ENCODE data around the gene KIF2A. TPM values are rescaled to one million over a fixed set of nuclear protein-coding genes. Genes with fewer than 3 reads are reported as not detected.

KIF2A gene
- polyA plus RNA-seq, 1 donor (not counting 4 experiments of a cell fraction or from before 2014, with no cell fraction given): 34.8 TPM

- H3K4me1 ChIP-seq (ENCODE audit: control insufficient read depth, extremely low read depth, insufficient read depth, low read length): no peaks in the 10 kb centered on the region
- H3K36me3 ChIP-seq (ENCODE audit: control insufficient read depth in 2 of 2, extremely low read depth in 1 of 2, insufficient read depth in 2 of 2, low read length in 2 of 2): peaks cover 0 to 2% of the 10 kb centered on the region in 2 experiments
- H3K9ac ChIP-seq (ENCODE audit: control insufficient read depth, extremely low read depth, insufficient read depth, low read length): no peak overlapping the region
- no peaks in the 10 kb centered on the region for H3K9me3 ChIP-seq (ENCODE audit: control insufficient read depth, low read depth, low read length)
- no peaks in the 10 kb centered on the region for H3K27me3 ChIP-seq (ENCODE audit: control insufficient read depth, extremely low read depth, insufficient read depth, low read length)
- FAIRE-seq (no peak), DNase-seq (ENCODE audit: low read depth, low spot score) (no peak)
- no peak for TF ChIP-seq EZH2 (IDR thresholded peaks at IDR 0.05; ENCODE audit: low read length)
- TF ChIP-seq, protein P1, sequence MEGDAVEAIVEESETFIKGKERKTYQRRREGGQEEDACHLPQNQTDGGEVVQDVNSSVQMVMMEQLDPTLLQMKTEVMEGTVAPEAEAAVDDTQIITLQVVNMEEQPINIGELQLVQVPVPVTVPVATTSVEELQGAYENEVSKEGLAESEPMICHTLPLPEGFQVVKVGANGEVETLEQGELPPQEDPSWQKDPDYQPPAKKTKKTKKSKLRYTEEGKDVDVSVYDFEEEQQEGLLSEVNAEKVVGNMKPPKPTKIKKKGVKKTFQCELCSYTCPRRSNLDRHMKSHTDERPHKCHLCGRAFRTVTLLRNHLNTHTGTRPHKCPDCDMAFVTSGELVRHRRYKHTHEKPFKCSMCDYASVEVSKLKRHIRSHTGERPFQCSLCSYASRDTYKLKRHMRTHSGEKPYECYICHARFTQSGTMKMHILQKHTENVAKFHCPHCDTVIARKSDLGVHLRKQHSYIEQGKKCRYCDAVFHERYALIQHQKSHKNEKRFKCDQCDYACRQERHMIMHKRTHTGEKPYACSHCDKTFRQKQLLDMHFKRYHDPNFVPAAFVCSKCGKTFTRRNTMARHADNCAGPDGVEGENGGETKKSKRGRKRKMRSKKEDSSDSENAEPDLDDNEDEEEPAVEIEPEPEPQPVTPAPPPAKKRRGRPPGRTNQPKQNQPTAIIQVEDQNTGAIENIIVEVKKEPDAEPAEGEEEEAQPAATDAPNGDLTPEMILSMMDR (optimal IDR thresholded peaks at IDR 0.05 in 1 of 3, IDR thresholded peaks at IDR 0.05 in 1 of 3, conservative IDR thresholded peaks at IDR 0.05 in 1 of 3; ENCODE audit: extremely low read depth in 1 of 3, insufficient read depth in 2 of 3, low read length in 3 of 3): no peak
- dilution Hi-C loops (cut with MboI; ENCODE audit: extremely low pct_ligation_motif_present, low sequenced_read_pairs): no loop called here
- peaks cover 74% of the 10 kb centered on the region for H3K79me2 ChIP-seq (ENCODE audit: control insufficient read depth, insufficient read depth, low read length)
- no peak overlapping the region for H2AFZ ChIP-seq (ENCODE audit: control insufficient read depth, low read length)
- H3K4me2 ChIP-seq (ENCODE audit: control insufficient read depth, extremely low read depth, insufficient read depth, low read depth, low read length): no peak overlapping the region
- H4K20me1 ChIP-seq (ENCODE audit: control insufficient read depth, extremely low read depth, insufficient read depth, low read length): no peaks in the 10 kb centered on the region
- H3K9me1 ChIP-seq (ENCODE audit: control insufficient read depth, extremely low read depth, insufficient read depth, low read length): no peaks in the 10 kb centered on the region
- no peak overlapping the region for H3K4me3 ChIP-seq (ENCODE audit: control insufficient read depth in 2 of 3, extremely low read depth in 1 of 3, insufficient read depth in 2 of 3, low read depth in 1 of 3, low read length in 3 of 3)
- H3K27ac ChIP-seq (ENCODE audit: control insufficient read depth, insufficient read depth, low read length): no peak overlapping the region
These were observed 20.7 kb downstream of the KIF2A start for GRCh38 chr5:62326702-62327101.

GRCh38 chr5:62327138-62328053 lies 21.4 kb downstream of the KIF2A start:
- TF ChIP-seq, protein P1 (optimal IDR thresholded peaks at IDR 0.05 in 1 of 3, IDR thresholded peaks at IDR 0.05 in 1 of 3, conservative IDR thresholded peaks at IDR 0.05 in 1 of 3; ENCODE audit: extremely low read depth in 1 of 3, insufficient read depth in 2 of 3, low read length in 3 of 3): no peak
- no peak for TF ChIP-seq EZH2 (IDR thresholded peaks at IDR 0.05; ENCODE audit: low read length)
- Histone ChIP-seq H3K79me2 (ENCODE audit: control insufficient read depth, insufficient read depth, low read length) (peaks cover 72% of the 10 kb centered on the region), H2AFZ (ENCODE audit: control insufficient read depth, low read length) (no peak overlapping the region), H3K27me3 (ENCODE audit: control insufficient read depth, extremely low read depth, insufficient read depth, low read length) (no peaks in the 10 kb centered on the region), H3K27ac (ENCODE audit: control insufficient read depth, insufficient read depth, low read length) (no peak overlapping the region), H3K9me3 (ENCODE audit: control insufficient read depth, low read depth, low read length) (no peaks in the 10 kb centered on the region), H3K4me3 (ENCODE audit: control insufficient read depth in 2 of 3, extremely low read depth in 1 of 3, insufficient read depth in 2 of 3, low read depth in 1 of 3, low read length in 3 of 3) (no peak overlapping the region), H3K9me1 (ENCODE audit: control insufficient read depth, extremely low read depth, insufficient read depth, low read length) (no peaks in the 10 kb centered on the region), H3K4me1 (ENCODE audit: control insufficient read depth, extremely low read depth, insufficient read depth, low read length) (no peaks in the 10 kb centered on the region), H3K36me3 (ENCODE audit: control insufficient read depth in 2 of 2, extremely low read depth in 1 of 2, insufficient read depth in 2 of 2, low read length in 2 of 2) (peaks cover 0 to 2% of the 10 kb centered on the region in 2 experiments), H3K4me2 (ENCODE audit: control insufficient read depth, extremely low read depth, insufficient read depth, low read depth, low read length) (no peak overlapping the region), H4K20me1 (ENCODE audit: control insufficient read depth, extremely low read depth, insufficient read depth, low read length) (no peaks in the 10 kb centered on the region), H3K9ac (ENCODE audit: control insufficient read depth, extremely low read depth, insufficient read depth, low read length) (no peak overlapping the region)
- dilution Hi-C loops (cut with MboI; ENCODE audit: extremely low pct_ligation_motif_present, low sequenced_read_pairs): no loop called here
- no peak for DNase-seq (ENCODE audit: low read depth, low spot score)
- FAIRE-seq: no peak
